ENCODE results near the gene TAP1.

The TAP1 gene

GRCh38 chr6:32857156-32857891, 3.8 kb upstream of the TAP1 start:
- DNase-seq (ENCODE audit: low read depth, low spot score): no peak
- H3K9me3 ChIP-seq (ENCODE audit: insufficient read depth, low read length): no peaks in the 10 kb centered on the region
- H3K4me3 ChIP-seq (ENCODE audit: insufficient read length, low read depth): no peak overlapping the region
- H3K27me3 ChIP-seq (ENCODE audit: insufficient read depth, insufficient read length): peaks cover 45% of the 10 kb centered on the region
- no peaks in the 10 kb centered on the region for H3K36me3 ChIP-seq (ENCODE audit: insufficient read depth, insufficient read length, low read length)
- H3K4me1 ChIP-seq (ENCODE audit: insufficient read depth, insufficient read length): no peaks in the 10 kb centered on the region
- no peak for TF ChIP-seq SUZ12 (IDR thresholded peaks at IDR 0.05; ENCODE audit: extremely low read depth, insufficient read depth, insufficient read length)
- TF ChIP-seq ZNF274 (IDR thresholded peaks at IDR 0.05; ENCODE audit: low read depth, low read length): no peak
- TF ChIP-seq YY1 (IDR thresholded peaks at IDR 0.05; ENCODE audit: insufficient read depth, insufficient read length): no peak
- H3K9ac ChIP-seq (ENCODE audit: insufficient read length, low read depth): no peak overlapping the region

- Histone ChIP-seq H3K4me3 (ENCODE audit: insufficient read length, low read depth) (no peak overlapping the region), H3K27me3 (ENCODE audit: insufficient read depth, insufficient read length) (peaks cover 62% of the 10 kb centered on the region), H3K4me1 (ENCODE audit: insufficient read depth, insufficient read length) (no peaks in the 10 kb centered on the region), H3K9me3 (ENCODE audit: insufficient read depth, low read length) (no peaks in the 10 kb centered on the region), H3K9ac (ENCODE audit: insufficient read length, low read depth) (no peak overlapping the region), H3K36me3 (ENCODE audit: insufficient read depth, insufficient read length, low read length) (no peaks in the 10 kb centered on the region)
- TF ChIP-seq ZNF274 (IDR thresholded peaks at IDR 0.05; ENCODE audit: low read depth, low read length): no peak
- TF ChIP-seq YY1 (IDR thresholded peaks at IDR 0.05; ENCODE audit: insufficient read depth, insufficient read length): no peak
- no peak for DNase-seq (ENCODE audit: low read depth, low spot score)
These were observed 2.1 kb upstream of the TAP1 start for GRCh38 chr6:32855467-32856174.

GRCh38 chr6:32854376-32855178, 1.1 kb upstream of the TAP1 start:
- TF ChIP-seq YY1 (IDR thresholded peaks at IDR 0.05; ENCODE audit: insufficient read depth, insufficient read length) (no peak), SUZ12 (IDR thresholded peaks at IDR 0.05; ENCODE audit: extremely low read depth, insufficient read depth, insufficient read length) (no peak), ZNF274 (IDR thresholded peaks at IDR 0.05; ENCODE audit: low read depth, low read length) (no peak)
- Histone ChIP-seq H3K9ac (ENCODE audit: insufficient read length, low read depth) (peak overlapping the region; percentile 61), H3K27me3 (ENCODE audit: insufficient read depth, insufficient read length) (peaks cover 72% of the 10 kb centered on the region), H3K36me3 (ENCODE audit: insufficient read depth, insufficient read length, low read length) (no peaks in the 10 kb centered on the region), H3K9me3 (ENCODE audit: insufficient read depth, low read length) (no peaks in the 10 kb centered on the region), H3K4me1 (ENCODE audit: insufficient read depth, insufficient read length) (no peaks in the 10 kb centered on the region), H3K4me3 (ENCODE audit: insufficient read length, low read depth) (peak overlapping the region; percentile 40)
- DNase-seq (ENCODE audit: low read depth, low spot score): no peak

GRCh38 chr6:32852844-32853540, 512 bp downstream of the TAP1 start:
- TF ChIP-seq SUZ12 (IDR thresholded peaks at IDR 0.05; ENCODE audit: extremely low read depth, insufficient read depth, insufficient read length): no peak
- no peak for TF ChIP-seq YY1 (IDR thresholded peaks at IDR 0.05; ENCODE audit: insufficient read depth, insufficient read length)
- no peak for TF ChIP-seq ZNF274 (IDR thresholded peaks at IDR 0.05; ENCODE audit: low read depth, low read length)
- Histone ChIP-seq H3K9me3 (ENCODE audit: insufficient read depth, low read length) (no peaks in the 10 kb centered on the region), H3K9ac (ENCODE audit: insufficient read length, low read depth) (peak overlapping the region; percentile 76), H3K27me3 (ENCODE audit: insufficient read depth, insufficient read length) (peaks cover 79% of the 10 kb centered on the region), H3K4me1 (ENCODE audit: insufficient read depth, insufficient read length) (no peaks in the 10 kb centered on the region), H3K4me3 (ENCODE audit: insufficient read length, low read depth) (peak overlapping the region; percentile 61), H3K36me3 (ENCODE audit: insufficient read depth, insufficient read length, low read length) (no peaks in the 10 kb centered on the region)
- DNase-seq (ENCODE audit: low read depth, low spot score): no peak

GRCh38 chr6:32852018-32852843, 1.3 kb downstream of the TAP1 start:
- H3K4me3 ChIP-seq (ENCODE audit: insufficient read length, low read depth): peak overlapping the region; percentile 61

GRCh38 chr6:32851025-32851424, 2.5 kb downstream of the TAP1 start:
- Histone ChIP-seq H3K9me3 (ENCODE audit: insufficient read depth, low read length) (no peaks in the 10 kb centered on the region), H3K4me3 (ENCODE audit: insufficient read length, low read depth) (no peak overlapping the region), H3K27me3 (ENCODE audit: insufficient read depth, insufficient read length) (peaks cover 75% of the 10 kb centered on the region), H3K9ac (ENCODE audit: insufficient read length, low read depth) (no peak overlapping the region), H3K36me3 (ENCODE audit: insufficient read depth, insufficient read length, low read length) (no peaks in the 10 kb centered on the region), H3K4me1 (ENCODE audit: insufficient read depth, insufficient read length) (no peaks in the 10 kb centered on the region)
- TF ChIP-seq SUZ12 (IDR thresholded peaks at IDR 0.05; ENCODE audit: extremely low read depth, insufficient read depth, insufficient read length) (no peak), ZNF274 (IDR thresholded peaks at IDR 0.05; ENCODE audit: low read depth, low read length) (no peak)
- no peak for DNase-seq (ENCODE audit: low read depth, low spot score)

More at GRCh38 chr6:32852018-32852843, 1.3 kb downstream of the TAP1 start:
- Histone ChIP-seq H3K36me3 (ENCODE audit: insufficient read depth, insufficient read length, low read length) (no peaks in the 10 kb centered on the region), H3K9me3 (ENCODE audit: insufficient read depth, low read length) (no peaks in the 10 kb centered on the region), H3K9ac (ENCODE audit: insufficient read length, low read depth) (no peak overlapping the region), H3K27me3 (ENCODE audit: insufficient read depth, insufficient read length) (peaks cover 75% of the 10 kb centered on the region), H3K4me1 (ENCODE audit: insufficient read depth, insufficient read length) (no peaks in the 10 kb centered on the region)
- no peak for DNase-seq (ENCODE audit: low read depth, low spot score)
- TF ChIP-seq ZNF274 (IDR thresholded peaks at IDR 0.05; ENCODE audit: low read depth, low read length) (no peak), SUZ12 (IDR thresholded peaks at IDR 0.05; ENCODE audit: extremely low read depth, insufficient read depth, insufficient read length) (no peak), YY1 (IDR thresholded peaks at IDR 0.05; ENCODE audit: insufficient read depth, insufficient read length) (no peak)
